ENCODE data around the gene CDH23. TPM values are rescaled to one million over a fixed set of nuclear protein-coding genes. Genes with fewer than 3 reads are reported as not detected.

Gene CDH23
- total RNA-seq, 1 experiment from 2014 or later = 2.9 TPM

- TF ChIP-seq SMAD4 (CRISPR knock-in tag; IDR thresholded peaks at IDR 0.05) = no peak
- TF ChIP-seq ZNF532 (CRISPR knock-in tag; IDR thresholded peaks at IDR 0.05; ENCODE audit: borderline replicate concordance) = no peak
- TF ChIP-seq EMX1 (CRISPR knock-in tag; IDR thresholded peaks at IDR 0.05) = no peak
- TF ChIP-seq TEAD4 (CRISPR knock-in tag; IDR thresholded peaks at IDR 0.05) = no peak
- no peak for TF ChIP-seq AFF4 (CRISPR knock-in tag; IDR thresholded peaks at IDR 0.05; ENCODE audit: borderline replicate concordance)
- no peak for TF ChIP-seq ZNF219 (CRISPR knock-in tag; IDR thresholded peaks at IDR 0.05; ENCODE audit: borderline replicate concordance)
- no peak for TF ChIP-seq GRHL2 (CRISPR knock-in tag; IDR thresholded peaks at IDR 0.05; ENCODE audit: insufficient replicate concordance, severe bottlenecking)
- no peak for TF ChIP-seq E2F1 (CRISPR knock-in tag; IDR thresholded peaks at IDR 0.05)
- TF ChIP-seq ESRRA (CRISPR knock-in tag; IDR thresholded peaks at IDR 0.05; ENCODE audit: borderline replicate concordance) = no peak
Observed at GRCh38 chr10:71479831-71480230, 83.1 kb downstream of the CDH23 start (continued).

GRCh38 chr10:71480662-71481061 lies 83.9 kb downstream of the CDH23 start:
- ChIA-PET POLR2A (no interaction called here), CTCF (no interaction called here)
- no peaks in the 10 kb centered on the region for H3K36me3 Mint-ChIP-seq
- peaks cover 3% of the 10 kb centered on the region; the same call in 1 of the 2 replicates for H3K4me1 Mint-ChIP-seq
- no peaks in the 10 kb centered on the region for H3K9me3 Mint-ChIP-seq
- ATAC-seq = no peak
- H3K27me3 Mint-ChIP-seq (ENCODE audit: low read depth) = no peaks in the 10 kb centered on the region
- no peak for TF ChIP-seq GRHL2 (CRISPR knock-in tag; IDR thresholded peaks at IDR 0.05; ENCODE audit: insufficient replicate concordance, severe bottlenecking)
- no peak for TF ChIP-seq SP1 (CRISPR knock-in tag; conservative IDR thresholded peaks at IDR 0.05)
- no peak for TF ChIP-seq MLX (CRISPR knock-in tag; IDR thresholded peaks at IDR 0.05)
- no peak for TF ChIP-seq ESRRA (CRISPR knock-in tag; IDR thresholded peaks at IDR 0.05; ENCODE audit: borderline replicate concordance)
- H3K27ac Mint-ChIP-seq = no peak overlapping the region
- DNase-seq (ENCODE audit: low spot score) = no peak
- no peak overlapping the region for H3K4me3 Mint-ChIP-seq

GRCh38 chr10:71481746-71482410 lies 85.2 kb downstream of the CDH23 start:
- CTCF ChIA-PET = no interaction called here
- H3K9me3 Mint-ChIP-seq = no peaks in the 10 kb centered on the region

More at GRCh38 chr10:71481746-71482410, 85.2 kb downstream of the CDH23 start:
- DNase-seq (ENCODE audit: low spot score) (no peak), ATAC-seq (no peak)
- Mint-ChIP-seq H3K27ac (no peak overlapping the region), H3K27me3 (ENCODE audit: low read depth) (no peaks in the 10 kb centered on the region), H3K4me1 (peaks cover 3% of the 10 kb centered on the region; the same call in 1 of the 2 replicates), H3K4me3 (no peak overlapping the region), H3K36me3 (no peaks in the 10 kb centered on the region)
- no peak for TF ChIP-seq NFE2L1 (CRISPR knock-in tag; IDR thresholded peaks at IDR 0.05)
- POLR2A ChIA-PET = no interaction called here

Data from WTC11 (cell line).